NCI-H748 (cell line): ENCODE data around the gene UBAC2.

Source experiments
- DNase-seq: peaks from one replicate; lab custom pipeline; 2025; ENCODE audit not compliant: unreplicated experiment; lab: John Stamatoyannopoulos, UW

UBAC2 gene

DNA sequence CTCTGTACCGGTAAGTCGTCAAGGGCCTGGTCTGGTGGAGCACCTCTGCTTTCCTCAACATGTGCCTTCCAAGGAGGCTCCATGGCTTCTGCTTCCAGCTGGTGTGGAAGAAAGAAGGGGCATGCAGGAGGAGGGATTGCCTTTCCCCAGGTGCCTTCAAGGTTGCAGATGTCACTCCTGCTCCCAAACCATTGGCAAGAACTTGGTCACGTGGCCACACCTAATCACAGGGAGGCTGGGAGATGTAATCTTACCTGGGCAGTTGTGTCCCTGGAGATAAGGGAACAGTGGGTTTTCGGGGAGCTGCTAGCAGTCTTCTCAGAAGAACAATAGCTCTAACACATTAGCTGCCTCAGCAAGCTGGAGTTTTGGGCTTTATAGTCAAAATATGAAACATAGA is 67.3 kb downstream of the UBAC2 start:
- DNase-seq: no peak

DNA sequence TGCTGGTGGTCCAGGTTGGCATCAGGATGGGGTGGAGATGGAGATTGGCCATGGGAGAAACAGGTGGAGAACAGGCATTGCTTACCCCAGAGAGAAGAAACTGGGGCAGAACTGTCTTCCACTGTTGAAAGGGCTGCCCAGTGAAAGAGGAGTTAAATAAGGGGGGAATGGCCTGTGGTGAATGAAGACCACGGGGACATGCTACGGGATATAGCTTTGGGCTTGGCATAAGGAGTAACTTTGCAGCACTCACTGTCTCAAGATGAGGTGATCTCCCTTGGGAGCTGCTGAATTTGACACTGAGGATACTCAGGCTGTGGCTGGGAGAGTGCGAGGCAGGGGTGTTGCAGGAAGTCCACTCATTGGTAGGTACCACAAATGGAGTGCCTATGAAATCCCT is 68.2 kb downstream of the UBAC2 start:
- DNase-seq: no peak

DNA sequence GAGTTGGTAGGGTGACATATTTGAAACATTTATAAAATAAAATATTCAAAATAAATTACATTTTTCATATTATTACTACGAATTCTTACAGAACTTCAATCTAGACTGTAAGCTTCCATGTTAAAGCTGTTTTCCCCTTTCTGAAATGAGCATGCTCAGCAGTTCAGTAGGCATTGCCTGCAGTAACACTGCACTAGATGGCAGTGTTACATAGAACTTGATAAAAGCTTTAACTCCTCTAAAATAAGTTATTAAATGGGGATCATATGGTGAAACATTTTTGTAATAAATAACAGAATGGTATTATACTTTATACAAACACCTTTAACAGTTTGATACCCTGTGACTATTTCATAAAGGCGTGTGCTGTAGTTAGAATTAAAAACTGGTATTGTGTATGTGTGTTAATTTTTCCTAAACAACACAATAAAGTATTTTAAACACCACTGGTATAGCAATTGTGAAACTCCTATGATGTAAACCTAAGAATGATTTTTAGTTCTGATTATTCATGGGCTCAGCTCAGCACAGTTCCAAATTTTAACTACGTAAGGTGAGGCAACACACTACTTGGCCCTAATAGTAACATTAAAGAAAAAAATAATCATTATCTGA is 69.1 kb downstream of the UBAC2 start:
- DNase-seq: peak; percentile 46

DNA sequence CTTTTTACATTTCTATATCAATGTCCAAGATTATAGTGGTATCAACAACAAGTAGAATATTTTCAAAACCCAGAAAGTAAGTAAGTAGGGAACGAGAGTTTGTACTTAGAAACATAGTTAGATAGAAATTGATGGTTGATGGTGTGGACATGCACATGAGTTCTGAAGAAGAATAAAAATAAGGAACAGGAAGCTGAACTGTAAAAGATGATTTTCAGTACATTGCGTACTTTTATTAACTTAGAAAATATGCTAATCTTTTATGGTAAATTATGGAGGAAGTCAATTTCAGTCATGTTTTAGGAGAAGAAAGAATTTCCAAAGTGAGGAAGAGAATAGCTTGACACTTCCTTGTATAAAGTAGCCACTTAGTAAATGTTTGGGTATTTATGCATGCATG is 69.9 kb downstream of the UBAC2 start:
- no peak for DNase-seq

DNA sequence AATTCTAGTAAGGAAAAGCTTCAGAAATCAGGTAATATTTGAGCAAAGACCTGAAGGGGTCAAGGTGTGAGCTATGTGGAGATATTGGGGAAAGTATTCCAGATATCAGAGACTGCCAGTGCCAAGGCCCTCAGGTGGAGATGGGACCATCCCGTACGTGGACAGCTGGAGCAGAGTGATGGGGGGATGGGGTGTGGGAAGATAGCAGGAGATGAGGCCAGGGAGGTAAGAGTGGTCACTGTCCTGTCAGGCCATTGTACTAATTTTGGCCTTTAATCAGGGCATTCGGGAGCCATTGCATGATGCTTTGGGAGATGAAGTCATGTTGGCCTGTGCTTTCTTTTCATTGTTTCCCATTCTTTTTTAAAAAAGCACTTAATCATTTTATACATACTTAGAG is 70.6 kb downstream of the UBAC2 start:
- DNase-seq: no peak

DNA sequence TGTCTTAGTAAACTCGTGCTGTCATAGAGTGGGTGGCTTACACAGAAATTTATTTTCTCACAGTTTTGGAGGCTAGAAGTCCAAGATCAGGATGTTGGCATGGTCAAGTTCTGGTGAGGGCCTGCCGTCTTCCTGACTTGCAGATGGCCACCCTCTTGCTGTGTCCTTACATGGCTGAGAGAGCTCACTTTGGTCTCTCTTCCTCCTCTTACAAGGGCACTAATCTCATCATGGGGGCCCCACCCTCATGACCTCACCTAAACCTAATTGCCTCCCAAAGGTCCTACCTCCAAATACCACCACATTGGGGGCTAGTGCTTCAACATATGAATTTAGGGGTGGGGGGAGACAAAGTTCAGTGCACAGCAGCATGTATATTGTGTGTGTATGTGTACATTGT is 71.8 kb downstream of the UBAC2 start:
- no peak for DNase-seq

DNA sequence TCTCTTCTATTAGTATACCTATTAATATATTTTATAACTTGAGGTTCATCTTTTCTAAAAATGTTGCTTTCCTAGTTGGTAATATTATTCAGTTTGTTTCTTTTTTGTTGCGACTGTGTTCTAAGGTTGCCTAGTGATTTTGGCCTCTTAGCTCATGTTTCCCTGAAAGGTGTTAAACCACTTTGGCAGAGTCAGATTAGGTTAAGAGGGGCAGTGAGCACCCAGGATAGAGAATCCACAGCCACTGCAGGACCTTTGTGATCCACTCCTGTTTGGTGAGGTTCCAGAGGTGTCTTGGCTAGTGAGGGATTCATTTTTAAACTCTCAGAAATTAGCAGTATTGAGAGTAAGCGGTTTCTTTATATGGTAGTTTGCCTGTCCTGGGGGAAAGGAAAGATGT is 72.5 kb downstream of the UBAC2 start:
- DNase-seq: no peak

DNA sequence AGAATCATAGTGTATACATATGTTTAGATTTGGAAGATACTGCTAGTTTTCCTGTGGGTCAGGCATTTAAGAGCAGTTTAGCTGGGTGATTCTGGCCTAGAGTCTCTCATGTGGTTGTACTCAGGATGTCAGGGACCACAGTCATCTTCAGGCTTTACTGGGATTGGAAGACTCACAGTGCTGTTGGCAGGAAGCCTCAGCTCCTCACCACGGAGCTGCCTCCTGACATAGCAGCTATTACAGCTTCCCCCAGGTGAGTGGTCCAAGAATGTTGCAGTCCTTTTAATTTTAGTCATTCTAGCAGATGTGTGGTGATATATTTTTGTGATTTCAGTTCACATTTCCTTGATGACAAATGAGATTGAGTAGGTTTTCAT is 74.4 kb downstream of the UBAC2 start:
- DNase-seq: no peak

DNA sequence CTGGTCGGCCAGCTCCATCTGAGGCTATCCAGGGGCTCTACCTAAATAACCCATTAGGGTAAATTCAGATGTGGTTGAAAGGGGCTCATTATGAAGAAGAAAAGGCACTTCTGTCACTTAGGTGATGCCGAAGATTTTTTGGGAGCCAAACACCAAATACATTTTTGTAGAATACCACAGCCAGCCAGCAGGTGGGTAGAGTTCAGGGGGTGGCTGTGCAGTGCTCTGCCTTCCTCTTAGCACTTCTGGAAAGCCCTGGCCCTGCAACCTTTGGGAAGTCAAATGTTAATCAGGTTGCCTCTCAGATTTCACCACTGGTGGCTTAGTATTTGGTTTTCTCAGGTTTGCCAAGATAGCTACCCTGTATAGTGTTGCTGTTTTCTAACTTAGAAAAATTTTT is 76.1 kb downstream of the UBAC2 start:
- no peak for DNase-seq

DNA sequence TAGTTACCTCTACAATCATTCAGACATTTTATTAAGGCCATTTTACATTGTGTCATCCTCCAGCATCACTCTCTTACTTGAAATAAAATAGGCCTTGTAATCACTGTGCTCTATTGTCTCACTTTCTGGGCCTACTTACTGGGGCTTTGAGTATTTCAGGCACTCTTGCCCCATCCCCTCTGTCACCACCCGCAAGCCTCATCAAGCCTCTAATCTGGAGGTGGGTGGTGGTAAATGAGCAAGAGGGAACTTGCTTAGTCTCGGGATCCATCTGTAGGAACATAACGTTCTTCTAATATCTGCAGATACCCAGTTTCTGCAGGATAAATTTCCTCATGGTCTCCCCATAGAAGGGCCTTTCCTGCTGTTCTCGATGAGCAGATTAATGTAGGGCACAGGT is 77.0 kb downstream of the UBAC2 start:
- DNase-seq: no peak

DNA sequence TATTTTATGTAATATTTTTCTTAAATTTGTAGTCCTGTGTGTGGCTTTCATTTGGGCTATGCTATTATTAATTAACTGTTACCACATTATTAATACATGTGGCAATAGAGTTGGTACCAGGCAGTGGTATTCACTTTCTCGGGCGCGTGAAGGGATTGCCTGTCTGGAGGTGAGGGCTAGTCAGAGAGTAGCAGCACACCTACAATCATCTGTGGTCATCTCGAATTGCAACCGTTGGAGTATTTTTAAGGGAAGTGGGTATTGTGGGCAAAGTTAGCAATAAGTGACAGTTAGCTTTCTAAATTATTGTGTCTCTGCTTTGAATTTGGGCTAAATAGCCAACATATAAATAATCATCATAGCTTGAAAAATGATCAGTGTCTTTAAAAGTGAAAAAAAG is 77.5 kb downstream of the UBAC2 start:
- DNase-seq: no peak

DNA sequence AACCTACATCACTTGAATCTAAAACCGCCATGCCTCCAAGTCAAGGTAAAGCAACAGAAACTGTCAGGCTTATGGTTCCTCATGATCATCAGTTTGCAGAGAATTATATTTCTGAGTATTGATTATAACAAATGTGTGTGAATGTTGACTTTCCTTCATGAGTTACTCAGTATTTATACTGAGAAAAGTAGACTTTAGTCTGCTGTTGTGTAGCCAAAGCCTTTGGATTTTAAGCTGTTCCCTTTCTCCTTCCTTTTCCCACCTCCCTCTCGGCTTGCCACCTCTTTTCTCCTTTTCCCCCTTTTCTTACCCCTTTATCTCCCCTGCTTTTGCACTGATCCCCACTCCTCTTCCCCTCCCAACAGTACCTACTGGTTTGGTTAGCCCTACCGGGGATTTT is 78.2 kb downstream of the UBAC2 start:
- DNase-seq: no peak

DNA sequence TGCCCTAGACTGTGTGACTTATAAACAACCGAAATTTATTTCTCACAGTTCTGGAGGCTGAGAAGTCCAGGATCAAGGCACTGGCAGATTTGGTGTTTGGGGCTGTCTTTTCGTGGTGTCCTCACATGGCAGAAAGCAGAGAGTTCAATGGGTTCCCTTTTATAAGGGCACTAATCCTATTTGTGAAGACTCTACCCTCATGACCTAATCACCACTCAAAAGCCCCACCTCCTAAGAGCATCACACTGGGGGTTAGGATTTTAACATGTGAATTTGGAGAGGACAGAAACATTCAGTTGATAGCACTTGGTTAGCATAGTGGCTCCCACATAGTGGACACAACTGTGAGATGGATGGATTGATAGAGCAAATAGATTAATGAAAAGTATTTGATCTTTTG is 79.0 kb downstream of the UBAC2 start:
- DNase-seq: no peak

DNA sequence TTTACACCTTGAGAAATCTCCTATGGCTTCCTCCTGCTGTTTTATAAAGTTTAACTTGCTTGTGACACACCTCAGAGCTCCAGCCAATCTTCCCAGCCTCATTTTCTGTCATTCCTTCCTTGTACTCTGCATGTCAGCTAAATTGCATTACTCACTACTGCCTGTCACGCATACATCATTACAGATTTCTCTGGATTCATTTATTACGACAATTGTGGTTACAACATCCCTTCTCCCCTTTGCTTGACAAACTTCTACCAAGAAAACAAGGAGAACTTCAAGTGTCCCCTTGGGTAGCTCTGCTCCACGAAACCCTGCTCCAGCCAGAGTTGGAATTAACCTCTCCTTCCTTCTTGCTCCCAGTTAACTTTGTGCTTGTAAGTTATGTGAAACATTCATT is 79.5 kb downstream of the UBAC2 start:
- DNase-seq: no peak

DNA sequence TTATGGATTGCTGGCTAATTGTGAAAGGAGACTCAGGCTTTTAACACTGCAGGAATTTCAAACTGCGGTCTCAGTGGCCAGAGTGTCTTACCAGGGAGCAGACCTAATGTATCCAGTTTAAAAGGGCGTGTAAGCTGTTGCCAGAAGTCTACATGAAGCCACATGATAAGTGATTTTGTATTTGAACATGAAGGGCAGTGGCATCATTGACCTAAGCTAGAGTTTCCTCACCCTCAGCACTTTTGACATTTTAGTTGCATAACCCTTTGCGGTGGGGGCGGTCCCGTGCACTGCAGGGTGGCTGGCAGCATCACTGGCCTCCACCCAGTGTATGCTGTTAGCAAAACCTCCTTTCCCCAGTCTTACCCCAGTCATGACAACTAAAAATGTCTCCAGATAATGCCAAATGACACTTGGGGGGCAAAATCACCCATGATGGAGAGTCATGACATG is 81.2 kb downstream of the UBAC2 start:
- no peak for DNase-seq

DNA sequence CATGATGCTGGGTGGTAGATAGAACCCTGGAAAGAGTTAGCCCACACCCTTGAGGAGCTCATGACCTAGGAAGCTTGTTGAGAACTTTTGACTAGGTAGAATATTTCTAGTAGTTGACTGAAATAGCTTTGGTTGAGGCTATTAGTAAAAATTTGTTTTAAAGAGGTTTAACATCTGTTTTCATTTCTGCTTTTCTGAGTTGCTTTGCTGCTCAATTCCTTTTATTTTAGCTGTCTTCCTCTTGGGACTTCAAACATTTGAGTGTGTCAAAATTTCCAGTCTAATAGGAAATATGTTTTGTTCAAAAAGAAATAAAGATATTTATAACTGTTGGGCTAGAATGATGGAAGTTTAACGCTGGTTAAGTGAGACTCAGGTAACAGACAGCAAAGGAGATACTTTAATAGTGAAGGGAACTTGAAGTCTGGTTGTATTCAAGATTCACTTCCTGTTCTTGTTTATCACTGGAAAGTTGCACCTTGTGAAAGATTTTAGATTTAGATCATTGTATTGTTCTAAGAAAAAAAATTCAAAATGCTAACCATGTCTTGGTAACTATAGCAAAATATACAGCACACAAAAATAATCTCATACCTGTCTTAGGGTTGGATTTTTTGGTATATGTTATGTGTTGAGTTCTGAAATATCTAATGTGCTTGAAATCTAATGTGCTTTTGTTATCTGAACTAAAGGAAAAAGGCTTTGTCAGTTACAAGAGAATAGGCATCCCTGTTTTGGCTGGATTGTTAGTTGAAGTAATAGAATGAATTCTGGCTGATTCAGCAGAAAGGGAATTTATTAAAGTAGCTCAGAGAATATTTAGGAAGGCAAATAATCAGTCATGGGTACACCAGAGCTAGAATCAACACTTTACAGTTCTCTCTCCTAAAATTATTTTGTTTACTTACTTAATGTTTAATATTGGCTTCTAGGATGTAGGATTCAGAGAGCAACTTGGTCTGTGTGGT is 81.9 kb downstream of the UBAC2 start:
- no peak for DNase-seq

DNA sequence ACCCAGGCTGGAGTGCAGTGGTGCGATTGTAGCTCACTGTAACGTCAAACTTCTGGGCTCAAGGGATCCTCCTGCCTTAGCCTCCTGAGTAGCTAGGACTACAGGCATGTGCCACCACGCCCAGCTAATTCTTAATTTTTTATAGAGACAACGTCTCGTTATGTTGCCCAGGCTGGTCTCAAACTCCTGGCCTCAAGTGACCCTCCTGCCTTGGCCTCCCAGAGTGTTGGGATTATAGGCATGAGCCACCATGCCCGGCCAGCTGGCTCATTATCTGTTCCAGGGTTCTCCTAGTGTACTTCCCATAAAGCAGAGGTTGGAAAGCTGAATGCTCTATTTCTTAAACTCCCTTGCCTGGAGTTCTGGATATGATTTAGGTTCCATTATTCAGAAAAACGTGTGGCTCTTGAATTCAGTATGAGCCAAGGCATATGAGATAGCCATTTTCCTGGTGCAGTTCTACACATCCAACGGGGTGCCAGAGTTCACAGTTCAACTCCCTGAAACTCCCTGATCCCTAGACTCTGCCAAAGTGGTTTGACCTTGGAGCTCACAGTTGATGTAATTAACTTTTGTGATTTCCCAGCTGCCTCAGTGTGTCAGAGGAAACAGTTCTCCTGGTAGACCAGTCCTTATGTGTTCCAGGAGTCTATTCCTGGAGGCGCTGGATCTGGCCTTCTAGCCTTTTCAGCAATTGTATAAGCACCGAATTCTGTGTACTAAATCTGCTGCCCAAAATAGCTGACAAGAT is 85.0 kb downstream of the UBAC2 start:
- no peak for DNase-seq

DNA sequence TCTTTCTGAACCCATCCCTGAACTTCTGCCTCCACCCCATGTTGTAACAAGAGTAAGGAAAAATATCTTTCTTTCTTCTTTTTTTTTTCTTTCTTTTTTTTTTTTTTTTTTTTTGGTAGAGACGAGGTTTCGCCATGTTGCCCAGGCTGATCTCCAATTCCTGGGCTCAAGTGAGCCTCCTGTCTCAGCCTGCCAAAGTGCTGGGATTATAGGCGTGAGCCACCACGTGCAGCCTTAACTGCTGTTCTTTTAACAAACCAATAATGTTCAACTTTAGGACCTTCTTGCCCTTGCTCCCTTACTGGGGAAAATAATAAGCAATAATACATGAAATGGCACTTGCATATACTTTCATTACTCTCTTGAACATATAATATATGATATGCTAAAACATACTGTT is 86.9 kb downstream of the UBAC2 start:
- no peak for DNase-seq

DNA sequence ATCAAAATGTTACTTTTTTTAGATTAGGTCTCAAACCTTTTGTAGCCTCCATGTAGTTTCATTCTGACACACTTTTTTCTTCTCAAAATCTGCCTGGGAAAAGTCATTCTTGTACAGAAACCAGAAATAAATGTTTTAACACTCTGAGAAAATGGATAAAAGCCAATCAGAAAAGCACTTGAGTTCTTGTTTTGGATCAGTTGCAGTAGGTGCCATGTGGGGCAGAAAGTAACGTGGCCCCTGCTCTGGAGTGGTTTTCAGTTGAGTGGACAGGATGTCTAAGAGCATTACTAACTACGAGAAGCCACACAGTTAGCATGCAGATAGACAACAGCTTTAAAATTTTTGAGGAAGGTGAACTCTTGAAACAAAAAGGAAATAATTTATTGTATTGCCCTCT is 87.4 kb downstream of the UBAC2 start:
- no peak for DNase-seq

DNA sequence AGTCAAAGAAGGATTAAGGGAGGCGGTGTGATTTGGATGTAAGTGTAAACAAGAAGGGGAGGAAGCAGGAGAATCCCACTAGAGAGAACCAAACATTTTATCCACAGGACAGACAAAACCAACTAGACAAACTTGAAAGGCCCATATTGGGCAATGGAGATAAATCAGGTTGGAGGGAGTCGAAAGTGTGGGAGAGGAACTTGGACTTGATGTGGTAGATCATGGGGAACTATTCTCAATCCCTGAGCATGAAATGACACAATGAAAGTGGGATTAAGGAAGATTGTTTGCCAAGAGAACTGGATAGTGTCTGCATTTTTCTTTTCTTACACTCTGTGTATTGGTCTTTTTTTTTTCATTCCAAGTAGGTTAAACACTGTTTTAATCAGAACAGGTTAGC is 88.6 kb downstream of the UBAC2 start:
- DNase-seq: no peak

DNA sequence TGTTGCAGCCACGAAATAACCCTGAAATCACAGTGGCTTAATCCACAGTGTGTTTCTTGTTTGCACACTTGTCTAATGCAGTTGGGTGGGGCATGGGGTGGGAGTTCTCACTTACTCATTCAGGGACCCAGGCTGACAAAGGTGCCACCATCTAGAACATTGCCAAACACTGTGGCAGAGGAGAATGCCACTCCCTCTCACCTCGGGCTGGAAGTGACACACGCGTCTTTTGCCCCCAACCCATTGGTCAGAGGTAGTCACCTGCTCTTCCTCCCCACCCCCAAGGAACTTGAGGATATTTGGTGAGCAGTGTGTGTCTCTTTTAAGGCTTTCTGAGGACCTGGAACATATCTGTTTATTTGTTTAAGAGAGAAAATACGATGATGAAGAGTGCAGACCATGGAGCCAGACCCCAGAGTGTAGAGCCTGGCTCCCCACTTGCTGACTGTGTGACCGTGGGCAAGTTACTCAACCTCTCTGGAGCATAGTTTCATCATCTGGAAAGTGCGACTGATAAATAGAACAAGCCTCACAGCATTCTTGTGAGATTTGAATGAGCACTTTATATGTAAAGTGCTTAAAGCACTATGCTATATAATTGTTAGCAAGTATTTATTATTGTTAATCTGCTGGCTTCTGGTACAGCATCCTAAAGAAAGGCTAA is 89.2 kb downstream of the UBAC2 start:
- DNase-seq: no peak
